Hepatocyte (in vitro differentiated cells): ENCODE results near the gene MDGA2. TPM values are rescaled to one million over a fixed set of nuclear protein-coding genes. Genes with fewer than 3 reads are reported as not detected.

Experiments used
- DNase-seq: peaks from one replicate; pipeline ENCODE4 v3.0.0-alpha.2; 2016; ENCODE audit warnings: low spot score
- H2AFZ ChIP-seq: fragments of 200-600 bp; sonication (generic); 2 replicates; pipeline ENCODE4 v1.6.0; 2016; ENCODE audit warnings: antibody characterized with exemption, mild to moderate bottlenecking
- H3K27ac ChIP-seq: fragments of 200-600 bp; sonication (generic); 2 replicates; pipeline ENCODE4 v1.5.1; 2016; ENCODE audit warnings: mild to moderate bottlenecking
- H3K27me3 ChIP-seq: fragments of 200-600 bp; sonication (generic); 2 replicates; pipeline ENCODE4 v1.6.1; 2016
- H3K36me3 ChIP-seq: fragments of 200-600 bp; sonication (generic); replicated peaks from 2 replicates; pipeline ENCODE4 v1.5.1; 2016; ENCODE audit warnings: low read depth; ENCODE audit not compliant: insufficient read depth
- H3K4me1 ChIP-seq: fragments of 200-600 bp; sonication (generic); 2 replicates; pipeline ENCODE4 v1.5.1; 2016; ENCODE audit warnings: mild to moderate bottlenecking, moderate library complexity; ENCODE audit not compliant: insufficient read depth
- H3K4me2 ChIP-seq: fragments of 200-600 bp; sonication (generic); 2 replicates; pipeline ENCODE4 v1.6.0; 2016
- H3K4me3 ChIP-seq: fragments of 200-600 bp; sonication (generic); 2 replicates; pipeline ENCODE4 v1.5.1; 2016; ENCODE audit warnings: mild to moderate bottlenecking
- H3K79me2 ChIP-seq: fragments of 200-600 bp; sonication (generic); 2 replicates; pipeline ENCODE4 v1.6.0; 2017; ENCODE audit warnings: mild to moderate bottlenecking
- H3K9me2 ChIP-seq: fragments of 200-600 bp; sonication (generic); replicated peaks from 2 replicates; pipeline ENCODE4 v1.6.0; 2017; ENCODE audit warnings: mild to moderate bottlenecking; ENCODE audit not compliant: insufficient read depth
- H3K9me3 ChIP-seq: fragments of 200-600 bp; sonication (generic); 2 replicates; pipeline ENCODE4 v1.5.1; 2016; ENCODE audit warnings: low read depth, mild to moderate bottlenecking
- H4K20me1 ChIP-seq: fragments of 200-600 bp; sonication (generic); 2 replicates; pipeline ENCODE4 v1.6.0; 2016; ENCODE audit warnings: mild to moderate bottlenecking; ENCODE audit not compliant: insufficient read depth, poor library complexity, severe bottlenecking
- CTCF ChIP-seq: fragments of 200-600 bp; sonication (generic); IDR thresholded peaks from 2 replicates; pipeline ENCODE4 v1.5.1; 2016; ENCODE audit warnings: antibody characterized with exemption, mild to moderate bottlenecking; ENCODE audit not compliant: poor library complexity
- EZH2 ChIP-seq: fragments of 200-600 bp; sonication (generic); IDR thresholded peaks from 2 replicates; pipeline ENCODE4 v1.6.1; 2016; ENCODE audit warnings: antibody characterized with exemption, mild to moderate bottlenecking, borderline replicate concordance
- EZH2phosphoT487 ChIP-seq: fragments of 200-600 bp; sonication (generic); IDR thresholded peaks from one replicate; pipeline ENCODE4 v1.6.1; 2018; ENCODE audit warnings: antibody characterized with exemption, mild to moderate bottlenecking, low read depth, moderate library complexity; ENCODE audit not compliant: unreplicated experiment, severe bottlenecking
- WGBS: methylation state at CpG from one replicate; pipeline ENCODE4 v1.1.6; 2016; ENCODE audit warnings: low lambda C conversion rate; ENCODE audit errors: missing lambda C conversion rate; 5-methylcytosine and 5-hydroxymethylcytosine counted together
- polyA plus RNA-seq: library from polyadenylated mRNA; unstranded; fragments of >200 nt; fragmentation: Nextera tagmentation; extraction: Ambion mirVana; gene quantifications from 2 replicates; pipeline ENCODE4 v1.2.1, GENCODE V29; 2016
- total RNA-seq: library from RNA; depleted of rRNA; stranded (reverse); fragments of >200 nt; gene quantifications from 2 replicates; pipeline ENCODE4 v1.2.3, GENCODE V29; 2014

Gene MDGA2
- total and polyA plus RNA-seq, 2 experiments from 2014 or later: 0.51 to 0.70 TPM

GRCh38 chr14:47606566-47606965 is 68.8 kb downstream of the MDGA2 start:
- Histone ChIP-seq H3K9me3 (no peaks in the 10 kb centered on the region), H3K4me2 (no peak overlapping the region), H3K4me1 (no peaks in the 10 kb centered on the region), H2AFZ (no peak overlapping the region), H3K27ac (no peak overlapping the region), H3K9me2 (no peaks in the 10 kb centered on the region), H3K4me3 (no peak overlapping the region), H4K20me1 (no peaks in the 10 kb centered on the region), H3K27me3 (no peaks in the 10 kb centered on the region), H3K36me3 (no peaks in the 10 kb centered on the region), H3K79me2 (no peaks in the 10 kb centered on the region)
- DNase-seq: no peak
- 92% methylated on average over 3 of the region's 3 CpGs for WGBS
- no peak for TF ChIP-seq EZH2phosphoT487
- no peak for TF ChIP-seq CTCF
- no peak for TF ChIP-seq EZH2

GRCh38 chr14:47596860-47597259 is 78.5 kb downstream of the MDGA2 start:
- H3K9me2 ChIP-seq: no peaks in the 10 kb centered on the region
- H3K4me1 ChIP-seq: no peaks in the 10 kb centered on the region
- no peak for DNase-seq
- no peak overlapping the region for H3K27ac ChIP-seq
- H2AFZ ChIP-seq: no peak overlapping the region
- no peak overlapping the region for H3K4me3 ChIP-seq
- no peaks in the 10 kb centered on the region for H3K27me3 ChIP-seq
- H3K9me3 ChIP-seq: no peaks in the 10 kb centered on the region
- H3K79me2 ChIP-seq: no peaks in the 10 kb centered on the region
- H4K20me1 ChIP-seq: no peaks in the 10 kb centered on the region
- TF ChIP-seq EZH2 (no peak), CTCF (no peak), EZH2phosphoT487 (no peak)
- H3K4me2 ChIP-seq: no peak overlapping the region
- no peaks in the 10 kb centered on the region for H3K36me3 ChIP-seq
- whole genome bisulfite sequencing: 95% methylated on average over 2 of the region's 2 CpGs

GRCh38 chr14:47596232-47596631 is 79.2 kb downstream of the MDGA2 start:
- TF ChIP-seq EZH2phosphoT487: no peak
- TF ChIP-seq EZH2: no peak
- no peak for TF ChIP-seq CTCF
- H3K36me3 ChIP-seq: no peaks in the 10 kb centered on the region
- H3K4me2 ChIP-seq: no peak overlapping the region
- WGBS: 78% methylated on average over 3 of the region's 3 CpGs
- no peaks in the 10 kb centered on the region for H3K9me3 ChIP-seq
- no peak overlapping the region for H3K27ac ChIP-seq
- H3K4me1 ChIP-seq: no peaks in the 10 kb centered on the region
- no peak for DNase-seq
- no peak overlapping the region for H2AFZ ChIP-seq
- H4K20me1 ChIP-seq: no peaks in the 10 kb centered on the region
- H3K27me3 ChIP-seq: no peaks in the 10 kb centered on the region
- H3K79me2 ChIP-seq: no peaks in the 10 kb centered on the region
- no peak overlapping the region for H3K4me3 ChIP-seq
- no peaks in the 10 kb centered on the region for H3K9me2 ChIP-seq

GRCh38 chr14:47595552-47595951 is 79.9 kb downstream of the MDGA2 start:
- H3K9me2 ChIP-seq: no peaks in the 10 kb centered on the region
- no peak overlapping the region for H3K4me2 ChIP-seq
- H3K79me2 ChIP-seq: no peaks in the 10 kb centered on the region
- no peaks in the 10 kb centered on the region for H3K27me3 ChIP-seq
- no peaks in the 10 kb centered on the region for H3K9me3 ChIP-seq
- no peak overlapping the region for H3K4me3 ChIP-seq
- H3K4me1 ChIP-seq: no peaks in the 10 kb centered on the region
- no peak for TF ChIP-seq EZH2phosphoT487
- TF ChIP-seq CTCF: no peak
- TF ChIP-seq EZH2: no peak
- no peak overlapping the region for H3K27ac ChIP-seq
- no peak for DNase-seq
- no peak overlapping the region for H2AFZ ChIP-seq
- H4K20me1 ChIP-seq: no peaks in the 10 kb centered on the region
- WGBS: 96% methylated on average over 1 of the region's 1 CpG
- H3K36me3 ChIP-seq: no peaks in the 10 kb centered on the region
